ENCODE results near the gene SIRT3.
"Not testable (repeated sequence)": the region's sequence is repeated elsewhere in the genome, so short reads cannot be mapped to it uniquely, and the experiment has no call there.

DNA sequence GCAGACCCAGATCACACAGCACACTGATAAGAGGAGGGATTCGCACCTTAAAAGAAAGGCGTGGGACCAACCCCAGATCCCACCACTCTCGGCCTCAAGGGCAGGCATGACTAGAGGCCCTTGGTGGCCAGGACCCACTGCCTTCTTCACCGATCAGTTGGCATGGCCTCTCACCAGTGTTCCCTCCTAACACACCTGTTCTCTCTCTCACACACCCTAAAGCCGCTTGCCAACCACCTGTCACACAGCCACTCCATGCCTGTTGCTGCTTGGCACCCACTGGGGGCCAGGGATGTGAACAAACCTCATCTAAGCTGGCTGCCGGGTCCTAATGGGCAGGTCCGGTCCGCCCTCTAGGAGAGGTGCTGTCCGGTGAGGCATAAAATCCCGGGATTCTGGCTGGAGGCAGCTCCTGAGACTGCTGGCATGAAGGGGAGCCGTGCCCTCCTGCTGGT lies 43.4 kb downstream of the SIRT3 start, which contains the start of gene SCGB1C1:
- TF ChIP-seq, protein P1, sequence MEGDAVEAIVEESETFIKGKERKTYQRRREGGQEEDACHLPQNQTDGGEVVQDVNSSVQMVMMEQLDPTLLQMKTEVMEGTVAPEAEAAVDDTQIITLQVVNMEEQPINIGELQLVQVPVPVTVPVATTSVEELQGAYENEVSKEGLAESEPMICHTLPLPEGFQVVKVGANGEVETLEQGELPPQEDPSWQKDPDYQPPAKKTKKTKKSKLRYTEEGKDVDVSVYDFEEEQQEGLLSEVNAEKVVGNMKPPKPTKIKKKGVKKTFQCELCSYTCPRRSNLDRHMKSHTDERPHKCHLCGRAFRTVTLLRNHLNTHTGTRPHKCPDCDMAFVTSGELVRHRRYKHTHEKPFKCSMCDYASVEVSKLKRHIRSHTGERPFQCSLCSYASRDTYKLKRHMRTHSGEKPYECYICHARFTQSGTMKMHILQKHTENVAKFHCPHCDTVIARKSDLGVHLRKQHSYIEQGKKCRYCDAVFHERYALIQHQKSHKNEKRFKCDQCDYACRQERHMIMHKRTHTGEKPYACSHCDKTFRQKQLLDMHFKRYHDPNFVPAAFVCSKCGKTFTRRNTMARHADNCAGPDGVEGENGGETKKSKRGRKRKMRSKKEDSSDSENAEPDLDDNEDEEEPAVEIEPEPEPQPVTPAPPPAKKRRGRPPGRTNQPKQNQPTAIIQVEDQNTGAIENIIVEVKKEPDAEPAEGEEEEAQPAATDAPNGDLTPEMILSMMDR (IDR thresholded peaks at IDR 0.05; ENCODE audit: low read depth, low read length): not testable (repeated sequence)
- not testable (repeated sequence) for TF ChIP-seq POLR2A (IDR thresholded peaks at IDR 0.05; ENCODE audit: extremely low read depth, insufficient read length)
- TF ChIP-seq, protein P2, sequence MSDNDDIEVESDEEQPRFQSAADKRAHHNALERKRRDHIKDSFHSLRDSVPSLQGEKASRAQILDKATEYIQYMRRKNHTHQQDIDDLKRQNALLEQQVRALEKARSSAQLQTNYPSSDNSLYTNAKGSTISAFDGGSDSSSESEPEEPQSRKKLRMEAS (IDR thresholded peaks at IDR 0.05; ENCODE audit: low read depth, low read length): not testable (repeated sequence)

Data from NB4 (cell line).